Measurements from ENCODE around the gene ADCY5. TPM values are rescaled to one million over a fixed set of nuclear protein-coding genes. Genes with fewer than 3 reads are reported as not detected.
A peak's percentile ranks its signal among the peaks of the same experiment; 100 is the strongest.

Gene ADCY5
- total and polyA plus RNA-seq, 2 donors, result 0.76 to 1.7 TPM

DNA sequence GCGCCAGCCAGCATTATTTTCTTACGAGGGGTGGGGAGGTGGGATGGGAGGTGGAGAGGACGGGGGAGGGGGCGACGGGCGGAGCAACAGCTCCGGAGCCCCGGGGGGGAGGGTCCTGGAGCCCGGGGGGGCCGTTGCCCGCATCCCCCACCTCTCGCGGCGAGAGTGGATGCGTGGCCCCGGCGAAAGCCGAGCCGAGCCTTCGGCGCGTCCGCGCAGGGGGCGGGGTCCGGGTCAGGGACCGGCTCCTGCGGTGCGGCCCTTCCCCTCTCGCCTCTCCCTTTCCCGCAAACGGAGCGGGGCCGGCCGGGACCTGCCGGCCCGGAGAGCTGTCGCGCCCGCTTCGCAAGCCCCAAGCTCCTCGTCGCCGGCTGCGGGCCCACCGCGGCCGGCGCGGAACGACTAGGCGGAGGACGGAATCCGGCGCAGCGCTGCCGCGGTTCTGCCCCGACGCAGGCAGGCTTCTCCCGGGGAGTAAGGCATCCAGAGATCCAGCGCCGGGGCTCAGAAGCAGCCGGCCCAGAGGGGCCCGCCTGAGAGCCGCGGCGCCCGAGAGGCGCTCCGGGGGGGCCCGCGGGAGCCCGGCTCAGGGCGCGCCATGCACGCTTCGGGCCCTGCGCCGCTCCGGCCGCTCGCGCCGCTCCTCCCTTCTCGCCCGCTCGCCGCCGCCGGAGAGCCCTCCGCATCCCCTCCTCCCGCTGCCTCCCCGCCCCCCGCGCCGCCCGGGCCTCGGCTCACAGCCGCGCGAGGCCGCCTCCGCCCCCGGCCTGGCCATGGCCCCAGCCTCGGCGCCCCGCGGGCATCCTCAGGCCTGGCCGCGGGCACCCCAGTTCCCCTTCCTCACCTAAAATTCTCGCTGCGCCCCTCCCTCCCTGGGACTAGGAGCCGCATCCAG lies 459 bp upstream of the ADCY5 start:
- Histone ChIP-seq H3K27me3 (ENCODE audit: control insufficient read depth in 2 of 2, insufficient read depth in 1 of 2, low read length in 1 of 2) (peaks cover 41 to 75% of the 10 kb centered on the region in 2 donors), H3K4me1 (ENCODE audit: control insufficient read depth in 2 of 2, insufficient read depth in 2 of 2, low read length in 2 of 2) (peaks cover 5% of the 10 kb centered on the region in 2 donors), H3K36me3 (ENCODE audit: control insufficient read depth in 2 of 2, insufficient read depth in 2 of 2, low read length in 1 of 2) (no peaks in the 10 kb centered on the region), H3K9me3 (ENCODE audit: control insufficient read depth in 2 of 2, insufficient read depth in 1 of 2, low read length in 1 of 2) (peaks cover 0 to 4% of the 10 kb centered on the region in 2 donors), H3K4me3 (ENCODE audit: low read length in 2 of 2) (peak overlapping the region in 1 of 2 donors; percentile 47), H3K27ac (ENCODE audit: low read depth in 1 of 2, low read length in 1 of 2) (no peak overlapping the region)
- peak in 1 of 9 donors; percentile 5 for DNase-seq (ENCODE audit: low read depth in 6 of 9, low spot score in 9 of 9)
- 2% methylated on average over 114 of the region's 114 CpGs for WGBS

- peaks cover 0 to 4% of the 10 kb centered on the region in 2 donors for H3K9me3 ChIP-seq (ENCODE audit: control insufficient read depth in 2 of 2, insufficient read depth in 1 of 2, low read length in 1 of 2)
- peaks cover 5% of the 10 kb centered on the region in 2 donors for H3K4me1 ChIP-seq (ENCODE audit: control insufficient read depth in 2 of 2, insufficient read depth in 2 of 2, low read length in 2 of 2)
- no peaks in the 10 kb centered on the region for H3K36me3 ChIP-seq (ENCODE audit: control insufficient read depth in 2 of 2, insufficient read depth in 2 of 2, low read length in 1 of 2)
- peak in 6 of 9 donors; percentile 4 to 52 (median 18) for DNase-seq (ENCODE audit: low read depth in 6 of 9, low spot score in 9 of 9)
- peak overlapping the region; percentile 13 to 47 for H3K4me3 ChIP-seq (ENCODE audit: low read length in 2 of 2)
- H3K27me3 ChIP-seq (ENCODE audit: control insufficient read depth in 2 of 2, insufficient read depth in 1 of 2, low read length in 1 of 2), result peaks cover 41 to 79% of the 10 kb centered on the region in 2 donors
- no peak overlapping the region for H3K27ac ChIP-seq (ENCODE audit: low read depth in 1 of 2, low read length in 1 of 2)
- WGBS, result 14% methylated on average over 110 of the region's 110 CpGs
Measured at GRCh38 chr3:123447749-123448517, 957 bp downstream of the ADCY5 start.

DNA sequence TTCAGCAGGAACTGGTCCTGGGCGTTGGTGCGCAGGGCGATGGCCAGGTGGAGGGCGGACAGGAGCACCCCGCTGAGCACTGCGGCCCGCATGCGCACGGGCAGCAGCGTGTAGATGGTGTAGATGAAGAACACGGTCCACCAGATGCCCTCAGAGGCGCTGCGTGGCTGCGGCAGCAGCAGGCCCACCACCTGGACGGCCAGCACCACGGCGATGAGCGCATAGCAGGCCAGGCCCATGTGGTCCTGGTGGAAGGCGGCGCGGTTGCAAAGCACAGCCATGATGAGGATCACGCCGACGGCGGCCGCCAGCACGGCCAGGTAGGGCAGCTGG lies 1.5 kb downstream of the ADCY5 start:
- no peak for DNase-seq (ENCODE audit: low read depth in 6 of 9, low spot score in 9 of 9)
- 97% methylated on average over 27 of the region's 27 CpGs for WGBS
- Histone ChIP-seq H3K9me3 (ENCODE audit: control insufficient read depth in 2 of 2, insufficient read depth in 1 of 2, low read length in 1 of 2) (peaks cover 0 to 4% of the 10 kb centered on the region in 2 donors), H3K4me1 (ENCODE audit: control insufficient read depth in 2 of 2, insufficient read depth in 2 of 2, low read length in 2 of 2) (peaks cover 5% of the 10 kb centered on the region in 2 donors), H3K27me3 (ENCODE audit: control insufficient read depth in 2 of 2, insufficient read depth in 1 of 2, low read length in 1 of 2) (peaks cover 41 to 82% of the 10 kb centered on the region in 2 donors), H3K36me3 (ENCODE audit: control insufficient read depth in 2 of 2, insufficient read depth in 2 of 2, low read length in 1 of 2) (no peaks in the 10 kb centered on the region), H3K4me3 (ENCODE audit: low read length in 2 of 2) (no peak overlapping the region), H3K27ac (ENCODE audit: low read depth in 1 of 2, low read length in 1 of 2) (no peak overlapping the region)

- no peak overlapping the region for H3K4me3 ChIP-seq (ENCODE audit: low read length in 2 of 2)
- H3K36me3 ChIP-seq (ENCODE audit: control insufficient read depth in 2 of 2, insufficient read depth in 2 of 2, low read length in 1 of 2), result no peaks in the 10 kb centered on the region
- H3K9me3 ChIP-seq (ENCODE audit: control insufficient read depth in 2 of 2, insufficient read depth in 1 of 2, low read length in 1 of 2), result peaks cover 0 to 4% of the 10 kb centered on the region in 2 donors
- WGBS, result 93% methylated on average over 6 of the region's 6 CpGs
- H3K27ac ChIP-seq (ENCODE audit: low read depth in 1 of 2, low read length in 1 of 2), result no peak overlapping the region
- H3K27me3 ChIP-seq (ENCODE audit: control insufficient read depth in 2 of 2, insufficient read depth in 1 of 2, low read length in 1 of 2), result peaks cover 41 to 79% of the 10 kb centered on the region in 2 donors
- no peak for DNase-seq (ENCODE audit: low read depth in 6 of 9, low spot score in 9 of 9)
- peaks cover 5% of the 10 kb centered on the region in 2 donors for H3K4me1 ChIP-seq (ENCODE audit: control insufficient read depth in 2 of 2, insufficient read depth in 2 of 2, low read length in 2 of 2)
Measured at GRCh38 chr3:123446610-123447109, 2.2 kb downstream of the ADCY5 start.

DNA sequence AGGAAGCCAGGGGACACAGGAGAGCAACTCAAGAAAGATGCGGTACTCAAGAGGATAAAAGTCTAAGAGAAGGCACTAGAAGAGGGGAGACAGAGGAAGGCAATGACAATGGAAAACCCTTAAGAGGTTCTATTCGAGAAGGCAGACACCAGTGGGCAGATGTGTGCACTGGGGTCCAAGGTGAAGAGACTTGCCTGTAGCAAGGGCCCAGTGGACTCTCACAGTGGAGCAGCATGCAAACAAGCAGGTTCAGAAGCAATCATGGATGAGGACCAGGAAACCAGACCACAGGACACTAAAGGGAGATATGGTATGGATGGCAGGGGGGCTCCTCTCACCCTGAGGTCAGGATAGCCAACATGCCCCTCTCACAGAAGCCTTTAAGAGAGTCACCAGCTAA lies 2.7 kb downstream of the ADCY5 start:
- Histone ChIP-seq H3K9me3 (ENCODE audit: control insufficient read depth in 2 of 2, insufficient read depth in 1 of 2, low read length in 1 of 2) (peaks cover 0 to 4% of the 10 kb centered on the region in 2 donors), H3K27me3 (ENCODE audit: control insufficient read depth in 2 of 2, insufficient read depth in 1 of 2, low read length in 1 of 2) (peaks cover 41 to 75% of the 10 kb centered on the region in 2 donors), H3K27ac (ENCODE audit: low read depth in 1 of 2, low read length in 1 of 2) (no peak overlapping the region), H3K4me1 (ENCODE audit: control insufficient read depth in 2 of 2, insufficient read depth in 2 of 2, low read length in 2 of 2) (peaks cover 5% of the 10 kb centered on the region in 2 donors), H3K36me3 (ENCODE audit: control insufficient read depth in 2 of 2, insufficient read depth in 2 of 2, low read length in 1 of 2) (no peaks in the 10 kb centered on the region), H3K4me3 (ENCODE audit: low read length in 2 of 2) (no peak overlapping the region)
- no peak for DNase-seq (ENCODE audit: low read depth in 6 of 9, low spot score in 9 of 9)
- WGBS, result 91% methylated on average over 2 of the region's 2 CpGs

- DNase-seq (ENCODE audit: low read depth in 6 of 9, low spot score in 9 of 9), result no peak
- Histone ChIP-seq H3K27me3 (ENCODE audit: control insufficient read depth in 2 of 2, insufficient read depth in 1 of 2, low read length in 1 of 2) (peaks cover 37 to 70% of the 10 kb centered on the region in 2 donors), H3K4me3 (ENCODE audit: low read length in 2 of 2) (no peak overlapping the region), H3K27ac (ENCODE audit: low read depth in 1 of 2, low read length in 1 of 2) (no peak overlapping the region), H3K9me3 (ENCODE audit: control insufficient read depth in 2 of 2, insufficient read depth in 1 of 2, low read length in 1 of 2) (peaks cover 0 to 4% of the 10 kb centered on the region in 2 donors), H3K4me1 (ENCODE audit: control insufficient read depth in 2 of 2, insufficient read depth in 2 of 2, low read length in 2 of 2) (peaks cover 5% of the 10 kb centered on the region in 2 donors), H3K36me3 (ENCODE audit: control insufficient read depth in 2 of 2, insufficient read depth in 2 of 2, low read length in 1 of 2) (no peaks in the 10 kb centered on the region)
- WGBS, result 65% methylated on average over 2 of the region's 2 CpGs
Measured at GRCh38 chr3:123445702-123446101, 3.2 kb downstream of the ADCY5 start.

DNA sequence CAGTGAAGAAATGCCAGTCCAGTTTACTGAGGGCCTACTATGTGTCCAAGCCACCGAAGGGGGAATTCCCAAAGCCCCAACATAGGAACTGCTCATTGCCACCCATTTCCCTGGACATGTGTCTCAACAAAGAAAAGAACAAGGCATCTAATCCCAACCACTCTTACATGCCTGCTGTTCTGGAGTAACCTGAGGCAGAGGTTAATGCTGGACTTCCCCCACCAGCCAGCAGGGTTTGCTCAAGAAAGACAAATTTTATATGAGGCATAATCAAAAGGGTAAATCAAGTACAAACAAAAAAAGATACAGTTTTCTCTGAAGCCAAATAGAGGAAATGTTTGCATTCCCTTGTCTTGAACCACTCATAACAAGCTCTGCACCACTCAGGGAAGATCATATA lies 4.1 kb downstream of the ADCY5 start:
- peaks cover 0 to 4% of the 10 kb centered on the region in 2 donors for H3K9me3 ChIP-seq (ENCODE audit: control insufficient read depth in 2 of 2, insufficient read depth in 1 of 2, low read length in 1 of 2)
- no peaks in the 10 kb centered on the region for H3K36me3 ChIP-seq (ENCODE audit: control insufficient read depth in 2 of 2, insufficient read depth in 2 of 2, low read length in 1 of 2)
- no peak for DNase-seq (ENCODE audit: low read depth in 6 of 9, low spot score in 9 of 9)
- peaks cover 5% of the 10 kb centered on the region in 2 donors for H3K4me1 ChIP-seq (ENCODE audit: control insufficient read depth in 2 of 2, insufficient read depth in 2 of 2, low read length in 2 of 2)
- H3K27ac ChIP-seq (ENCODE audit: low read depth in 1 of 2, low read length in 1 of 2), result no peak overlapping the region
- 93% methylated on average over 1 of the region's 1 CpG for WGBS
- H3K4me3 ChIP-seq (ENCODE audit: low read length in 2 of 2), result no peak overlapping the region
- peaks cover 27 to 60% of the 10 kb centered on the region in 2 donors for H3K27me3 ChIP-seq (ENCODE audit: control insufficient read depth in 2 of 2, insufficient read depth in 1 of 2, low read length in 1 of 2)

DNA sequence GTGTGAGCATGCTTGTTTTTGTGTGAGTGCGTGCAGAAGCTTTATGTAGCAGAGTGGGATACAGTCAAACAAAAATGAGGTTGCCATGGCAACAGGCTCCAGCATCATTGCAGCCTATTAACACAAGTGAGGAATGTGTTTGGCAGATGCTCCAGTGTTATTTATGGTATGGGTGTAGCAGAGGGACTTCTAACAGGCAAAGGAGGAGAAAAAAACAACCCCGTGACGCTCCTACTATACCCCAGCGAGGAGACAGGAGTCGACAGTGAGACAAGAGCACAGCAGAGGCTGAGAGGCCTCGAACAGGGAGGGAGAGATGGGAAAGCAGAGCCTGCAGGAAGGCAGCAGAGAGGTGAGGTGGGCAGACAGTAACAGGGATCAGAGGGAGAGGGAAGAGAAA lies 4.9 kb downstream of the ADCY5 start:
- no peak overlapping the region for H3K27ac ChIP-seq (ENCODE audit: low read depth in 1 of 2, low read length in 1 of 2)
- H3K36me3 ChIP-seq (ENCODE audit: control insufficient read depth in 2 of 2, insufficient read depth in 2 of 2, low read length in 1 of 2), result no peaks in the 10 kb centered on the region
- peaks cover 5% of the 10 kb centered on the region in 2 donors for H3K4me1 ChIP-seq (ENCODE audit: control insufficient read depth in 2 of 2, insufficient read depth in 2 of 2, low read length in 2 of 2)
- no peak for DNase-seq (ENCODE audit: low read depth in 6 of 9, low spot score in 9 of 9)
- peaks cover 0 to 4% of the 10 kb centered on the region in 2 donors for H3K9me3 ChIP-seq (ENCODE audit: control insufficient read depth in 2 of 2, insufficient read depth in 1 of 2, low read length in 1 of 2)
- H3K27me3 ChIP-seq (ENCODE audit: control insufficient read depth in 2 of 2, insufficient read depth in 1 of 2, low read length in 1 of 2), result peaks cover 20 to 54% of the 10 kb centered on the region in 2 donors
- no peak overlapping the region for H3K4me3 ChIP-seq (ENCODE audit: low read length in 2 of 2)
- WGBS, result 67% methylated on average over 6 of the region's 6 CpGs

DNA sequence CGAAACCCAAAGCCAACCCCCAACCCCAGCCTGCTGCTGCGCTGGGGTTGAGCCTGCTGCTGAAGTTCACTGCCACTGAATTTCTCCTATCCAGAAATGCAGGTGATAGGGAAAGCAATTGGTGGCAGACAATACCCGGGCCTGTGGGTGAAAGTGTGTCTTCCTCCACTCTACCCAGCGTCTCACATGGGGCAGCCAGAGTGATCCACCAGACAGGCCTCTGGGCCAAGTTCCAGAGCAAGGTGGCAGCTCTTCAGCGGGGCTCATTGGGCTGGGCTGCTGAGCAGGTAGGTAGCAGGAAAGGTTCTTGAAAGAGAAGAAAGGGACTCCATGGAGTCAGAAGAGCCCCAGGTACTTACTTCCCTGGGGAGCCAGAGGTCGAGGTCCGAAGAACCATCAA lies 6.0 kb downstream of the ADCY5 start:
- 96% methylated on average over 7 of the region's 7 CpGs for WGBS
- Histone ChIP-seq H3K9me3 (ENCODE audit: control insufficient read depth in 2 of 2, insufficient read depth in 1 of 2, low read length in 1 of 2) (no peaks in the 10 kb centered on the region), H3K4me1 (ENCODE audit: control insufficient read depth in 2 of 2, insufficient read depth in 2 of 2, low read length in 2 of 2) (no peaks in the 10 kb centered on the region), H3K27ac (ENCODE audit: low read depth in 1 of 2, low read length in 1 of 2) (no peak overlapping the region), H3K36me3 (ENCODE audit: control insufficient read depth in 2 of 2, insufficient read depth in 2 of 2, low read length in 1 of 2) (no peaks in the 10 kb centered on the region), H3K4me3 (ENCODE audit: low read length in 2 of 2) (no peak overlapping the region), H3K27me3 (ENCODE audit: control insufficient read depth in 2 of 2, insufficient read depth in 1 of 2, low read length in 1 of 2) (peaks cover 9 to 44% of the 10 kb centered on the region in 2 donors)
- DNase-seq (ENCODE audit: low read depth in 6 of 9, low spot score in 9 of 9), result no peak
